ENCODE results near the gene SOX14.

The SOX14 gene

DNA sequence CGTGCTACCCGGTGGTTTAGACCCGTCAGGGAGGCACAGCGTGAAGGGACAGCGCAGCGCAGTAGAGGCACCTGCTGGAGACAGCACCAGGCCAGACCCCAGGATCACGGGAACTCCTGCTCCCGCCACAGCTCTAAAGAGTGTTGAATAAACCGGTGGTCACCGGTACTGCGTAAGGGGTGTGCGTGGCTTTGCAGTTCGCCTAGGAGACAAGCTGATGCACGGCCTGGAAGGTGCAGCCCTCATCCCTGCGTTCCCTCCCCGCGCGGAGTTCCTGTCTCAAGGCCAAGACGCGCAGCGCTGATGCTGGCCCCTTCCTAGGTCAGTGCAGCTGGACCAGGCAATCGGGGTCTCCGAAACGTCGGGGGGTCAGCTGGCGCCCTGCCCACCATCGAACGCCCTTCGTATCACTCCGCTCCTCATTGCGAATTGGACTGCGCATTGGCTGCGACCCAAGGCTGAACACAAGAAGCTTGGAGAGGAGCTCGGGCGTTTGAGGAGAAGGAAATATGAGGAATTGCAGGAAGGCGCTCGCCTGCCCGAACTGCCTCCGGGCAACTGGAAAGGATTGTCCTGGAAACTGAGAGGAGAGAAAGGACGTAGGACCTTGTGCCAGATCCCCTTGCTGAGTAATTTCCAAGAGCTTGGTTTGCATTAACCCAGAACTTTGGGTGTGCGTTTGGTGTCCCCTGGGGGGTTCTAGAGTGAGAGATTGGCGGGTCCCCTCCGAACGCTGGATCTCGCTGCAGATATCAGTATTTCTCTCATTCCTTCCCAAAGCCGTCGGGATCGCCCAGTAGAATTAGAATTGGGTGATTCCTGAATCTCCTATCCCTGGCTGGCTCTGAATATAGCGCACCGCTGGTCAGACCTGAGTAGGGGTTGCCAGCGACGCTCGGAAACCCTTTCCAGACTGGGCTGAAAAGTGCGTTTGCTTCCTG lies 2.3 kb upstream of the SOX14 start:
- H3K4me1 ChIP-seq, result no peaks in the 10 kb centered on the region
- no peak overlapping the region for H3K27ac ChIP-seq
- H3K9ac ChIP-seq, result no peak overlapping the region
- no peak overlapping the region for H3K4me3 ChIP-seq
- no peaks in the 10 kb centered on the region for H3K36me3 ChIP-seq
- H4K20me1 ChIP-seq, result no peaks in the 10 kb centered on the region
- peaks cover 65% of the 10 kb centered on the region for H3K9me3 ChIP-seq
- H3K4me2 ChIP-seq, result no peak overlapping the region
- H3K27me3 ChIP-seq, result peaks cover 57% of the 10 kb centered on the region
- no peak for TF ChIP-seq Cebpa-rat (IDR thresholded peaks at IDR 0.05)

- Histone ChIP-seq H3K4me2 (no peak overlapping the region), H4K20me1 (no peaks in the 10 kb centered on the region), H3K4me3 (no peak overlapping the region), H3K27ac (no peak overlapping the region), H3K4me1 (no peaks in the 10 kb centered on the region), H3K36me3 (no peaks in the 10 kb centered on the region), H3K9ac (no peak overlapping the region), H3K27me3 (peaks cover 68% of the 10 kb centered on the region), H3K9me3 (peaks cover 76% of the 10 kb centered on the region)
- TF ChIP-seq Cebpa-rat (IDR thresholded peaks at IDR 0.05), result no peak
These were observed 1.2 kb upstream of the SOX14 start for GRCh38 chr3:137762674-137763593.

GRCh38 chr3:137763594-137763938 lies 549 bp upstream of the SOX14 start:
- H3K27me3 ChIP-seq, result peaks cover 74% of the 10 kb centered on the region
- no peaks in the 10 kb centered on the region for H4K20me1 ChIP-seq
- no peaks in the 10 kb centered on the region for H3K4me1 ChIP-seq
- H3K9ac ChIP-seq, result no peak overlapping the region
- H3K36me3 ChIP-seq, result no peaks in the 10 kb centered on the region
- H3K9me3 ChIP-seq, result peaks cover 83% of the 10 kb centered on the region
- no peak overlapping the region for H3K4me2 ChIP-seq
- H3K4me3 ChIP-seq, result no peak overlapping the region
- no peak overlapping the region for H3K27ac ChIP-seq
- no peak for TF ChIP-seq Cebpa-rat (IDR thresholded peaks at IDR 0.05)

DNA sequence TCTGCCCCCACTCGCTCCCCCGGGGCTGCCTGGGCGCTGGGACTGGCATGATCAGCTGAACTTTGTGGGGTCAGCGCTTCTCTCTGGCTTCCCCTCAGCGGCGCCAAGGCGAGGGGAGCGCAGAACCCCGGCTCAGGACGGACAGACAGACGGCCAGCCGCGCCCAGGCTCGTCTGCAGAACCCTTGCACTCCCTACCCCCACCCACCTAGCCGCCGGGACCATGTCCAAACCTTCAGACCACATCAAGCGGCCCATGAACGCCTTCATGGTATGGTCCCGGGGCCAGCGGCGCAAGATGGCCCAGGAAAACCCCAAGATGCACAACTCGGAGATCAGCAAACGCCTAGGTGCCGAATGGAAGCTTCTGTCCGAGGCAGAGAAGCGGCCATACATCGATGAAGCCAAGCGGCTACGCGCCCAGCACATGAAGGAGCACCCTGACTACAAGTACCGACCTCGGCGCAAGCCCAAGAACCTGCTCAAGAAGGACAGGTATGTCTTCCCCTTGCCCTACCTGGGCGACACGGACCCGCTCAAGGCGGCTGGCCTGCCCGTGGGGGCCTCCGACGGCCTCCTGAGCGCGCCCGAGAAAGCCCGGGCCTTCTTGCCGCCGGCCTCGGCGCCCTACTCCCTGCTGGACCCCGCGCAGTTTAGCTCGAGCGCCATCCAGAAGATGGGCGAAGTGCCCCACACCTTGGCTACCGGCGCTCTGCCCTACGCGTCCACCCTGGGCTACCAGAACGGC lies 621 bp downstream of the SOX14 start:
- Histone ChIP-seq H4K20me1 (no peaks in the 10 kb centered on the region), H3K4me2 (no peak overlapping the region), H3K27ac (no peak overlapping the region), H3K36me3 (no peaks in the 10 kb centered on the region), H3K4me1 (no peaks in the 10 kb centered on the region), H3K27me3 (peaks cover 86% of the 10 kb centered on the region), H3K9ac (no peak overlapping the region), H3K4me3 (no peak overlapping the region), H3K9me3 (peaks cover 94% of the 10 kb centered on the region)
- TF ChIP-seq Cebpa-rat (IDR thresholded peaks at IDR 0.05), result no peak

DNA sequence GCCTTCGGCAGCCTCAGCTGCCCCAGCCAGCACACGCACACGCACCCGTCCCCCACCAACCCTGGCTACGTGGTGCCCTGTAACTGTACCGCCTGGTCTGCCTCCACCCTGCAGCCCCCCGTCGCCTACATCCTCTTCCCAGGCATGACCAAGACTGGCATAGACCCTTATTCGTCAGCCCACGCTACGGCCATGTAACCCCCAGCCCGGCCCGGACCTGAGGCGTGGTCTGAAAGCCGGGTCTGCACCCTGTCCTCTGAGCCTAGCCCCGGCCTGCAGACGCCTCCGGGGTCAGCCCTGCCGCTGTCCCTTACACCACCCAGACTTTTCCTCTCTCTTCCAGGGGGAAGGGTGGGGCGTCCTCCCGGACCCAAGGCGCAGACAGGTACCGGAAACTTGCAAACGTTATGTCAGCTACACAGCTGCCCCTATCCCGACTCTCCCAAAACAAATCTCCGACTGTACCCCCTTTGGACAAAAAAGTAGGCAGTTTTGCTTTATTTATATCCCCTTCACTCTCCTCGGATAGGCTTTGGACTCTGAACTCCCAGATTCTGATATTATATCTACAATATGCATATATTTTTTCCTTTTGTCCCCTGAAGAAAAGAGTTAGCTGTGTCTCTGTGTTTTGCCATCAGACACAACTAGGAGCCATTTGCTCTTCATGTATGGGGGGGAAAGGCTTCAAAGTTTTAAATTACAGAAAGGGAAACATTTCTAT lies 1.4 kb downstream of the SOX14 start:
- H3K36me3 ChIP-seq, result no peaks in the 10 kb centered on the region
- H3K4me1 ChIP-seq, result no peaks in the 10 kb centered on the region
- H4K20me1 ChIP-seq, result no peaks in the 10 kb centered on the region
- no peak overlapping the region for H3K4me2 ChIP-seq
- H3K27me3 ChIP-seq, result peaks cover 93% of the 10 kb centered on the region
- H3K9ac ChIP-seq, result no peak overlapping the region
- no peak overlapping the region for H3K4me3 ChIP-seq
- H3K27ac ChIP-seq, result no peak overlapping the region
- H3K9me3 ChIP-seq, result peaks cover 100% of the 10 kb centered on the region
- no peak for TF ChIP-seq Cebpa-rat (IDR thresholded peaks at IDR 0.05)

DNA sequence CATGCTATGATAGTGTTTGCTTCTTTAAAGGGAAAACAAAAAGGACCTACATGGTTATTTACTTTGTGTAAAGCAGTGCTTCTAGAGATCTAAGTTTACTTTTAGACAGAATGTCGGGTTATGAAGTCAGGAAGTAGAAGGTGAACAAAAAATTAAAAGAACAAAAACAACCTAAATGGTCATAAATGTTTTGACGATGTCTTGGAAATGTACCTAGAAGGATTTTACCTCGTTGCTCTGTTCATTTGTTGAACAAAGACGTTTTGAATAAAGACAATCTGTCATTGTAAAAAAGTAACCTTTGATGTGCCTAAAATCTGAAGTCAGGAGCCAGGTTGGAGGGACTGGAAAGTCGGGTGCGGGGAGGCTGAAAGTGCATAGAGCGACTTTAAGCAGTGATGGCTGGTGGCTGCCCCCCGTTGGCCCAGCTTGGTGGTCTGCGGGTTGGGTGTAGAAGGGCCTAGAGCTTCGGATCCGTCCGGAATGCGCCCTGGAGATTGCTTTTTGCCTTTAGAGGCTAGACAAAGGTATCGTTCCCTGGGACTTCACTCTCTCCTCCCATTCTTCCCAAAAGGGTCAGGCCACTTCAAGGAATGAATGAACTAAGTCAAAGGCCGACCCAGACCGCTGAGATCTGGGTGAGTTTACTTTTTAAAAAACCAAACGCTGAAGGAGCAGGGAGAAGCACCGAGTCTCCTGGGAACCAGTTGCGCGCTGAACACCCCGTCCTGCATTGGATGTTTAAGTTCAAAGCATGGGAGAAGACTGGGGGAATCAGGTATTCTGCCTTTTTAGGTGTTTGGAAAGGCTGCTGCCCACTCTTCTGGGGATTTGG lies 2.1 kb downstream of the SOX14 start:
- Histone ChIP-seq H3K4me2 (no peak overlapping the region), H3K27ac (no peak overlapping the region), H4K20me1 (no peaks in the 10 kb centered on the region), H3K36me3 (no peaks in the 10 kb centered on the region), H3K9ac (no peak overlapping the region), H3K4me3 (no peak overlapping the region), H3K27me3 (peaks cover 99% of the 10 kb centered on the region), H3K9me3 (peaks cover 100% of the 10 kb centered on the region), H3K4me1 (no peaks in the 10 kb centered on the region)
- TF ChIP-seq Cebpa-rat (IDR thresholded peaks at IDR 0.05), result no peak

DNA sequence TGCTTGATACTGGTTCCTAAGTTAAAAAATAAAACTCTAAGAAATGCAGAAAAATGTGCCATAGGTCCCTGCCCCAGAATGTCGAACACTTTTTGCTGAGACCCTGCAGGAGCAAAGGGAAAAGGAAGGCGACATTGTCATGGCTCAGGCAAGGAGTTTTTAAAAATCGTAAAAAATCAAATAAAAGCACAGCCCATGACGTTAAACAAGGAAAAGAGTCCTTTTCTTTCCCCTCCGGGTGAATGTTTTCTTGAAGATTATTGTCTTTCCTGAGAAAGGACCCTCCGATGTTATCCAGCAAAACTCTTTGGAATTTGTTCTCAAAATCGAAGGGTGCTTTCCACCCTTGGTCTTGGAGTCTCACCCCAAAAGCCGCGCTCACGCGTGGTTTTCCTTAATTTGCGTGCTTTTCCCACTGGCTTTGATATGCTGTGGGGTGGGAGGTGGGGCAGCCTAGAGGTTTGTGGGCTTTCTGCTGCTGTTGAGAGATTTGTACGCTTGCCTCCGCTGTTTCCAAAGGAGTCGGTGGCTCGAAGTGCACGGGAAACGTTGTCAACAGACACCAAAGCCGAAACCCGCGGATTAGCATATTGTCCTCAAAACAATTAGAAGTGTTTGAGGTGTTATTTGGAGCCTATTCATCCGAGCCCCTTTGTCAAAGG lies 2.9 kb downstream of the SOX14 start:
- H3K4me2 ChIP-seq, result no peak overlapping the region
- TF ChIP-seq Cebpa-rat (IDR thresholded peaks at IDR 0.05), result no peak
- H3K9ac ChIP-seq, result no peak overlapping the region
- no peaks in the 10 kb centered on the region for H4K20me1 ChIP-seq
- H3K4me1 ChIP-seq, result no peaks in the 10 kb centered on the region
- H3K36me3 ChIP-seq, result no peaks in the 10 kb centered on the region
- peaks cover 99% of the 10 kb centered on the region for H3K27me3 ChIP-seq
- no peak overlapping the region for H3K4me3 ChIP-seq
- peaks cover 100% of the 10 kb centered on the region for H3K9me3 ChIP-seq
- no peak overlapping the region for H3K27ac ChIP-seq

Data from BLaER1 (cell line).